Thyroid gland (tissue), 4 donors: Measurements from ENCODE around the gene TTLL10. TPM values are rescaled to one million over a fixed set of nuclear protein-coding genes. Genes with fewer than 3 reads are reported as not detected.

ENCODE experiments used
- DNase-seq, 2 donors: peaks; one replicate each; pipeline ENCODE4 v3.0.0-alpha.2; 2019
- H3K27ac ChIP-seq, 3 donors: fragments of 200-600 bp; sonication (generic); 1 replicate in 2 of 3; 2 replicates in 1 of 3; pipeline ENCODE4 v1.5.1; 2016 to 2019; ENCODE audit warnings: mild to moderate bottlenecking in 1 of 3, moderate library complexity in 1 of 3
- H3K27me3 ChIP-seq: fragments of 200-600 bp; sonication (generic); one replicate; pipeline ENCODE4 v1.5.1; 2019
- H3K36me3 ChIP-seq, 2 donors: fragments of 200-600 bp; sonication (generic); one replicate each; pipeline ENCODE4 v1.5.1; 2016 to 2019
- H3K4me1 ChIP-seq, 2 donors: fragments of 200-600 bp; sonication (generic); one replicate each; pipeline ENCODE4 v1.5.1; 2017 to 2019
- H3K4me3 ChIP-seq, 3 donors: fragments of 200-600 bp; sonication (generic); replicated peaks in 1 of 3; 1 replicate in 2 of 3; 2 replicates in 1 of 3; pipeline ENCODE4 v1.5.1; 2016; ENCODE audit warnings: mild to moderate bottlenecking in 1 of 3
- H3K9me3 ChIP-seq: fragments of 200-600 bp; sonication (generic); one replicate; pipeline ENCODE4 v1.5.1; 2017
- CTCF ChIP-seq, 6 experiments: fragments of 200-600 bp in 3 of 6; fragments of 450-650 bp in 3 of 6; sonication (generic) in 3 of 6; IDR thresholded peaks; one replicate each; pipeline ENCODE4 v1.5.1; 2016 to 2019; ENCODE audit warnings: antibody characterized with exemption in 6 of 6, mild to moderate bottlenecking in 2 of 6, inconsistent platforms in 1 of 6, moderate library complexity in 1 of 6
- POLR2A ChIP-seq, 2 donors: fragments of 450-650 bp; IDR thresholded peaks; one replicate each; pipeline ENCODE4 v1.6.1; 2017; ENCODE audit warnings: antibody characterized with exemption in 2 of 2, mild to moderate bottlenecking in 2 of 2, moderate library complexity in 1 of 2
- WGBS, 2 donors: methylation state at CpG; one replicate each; pipeline ENCODE4 v1.1.5; 2017; 5-methylcytosine and 5-hydroxymethylcytosine counted together
- intact Hi-C: fragments of 100-400 bp; cut with DNase I; formaldehyde crosslinking; loops from one replicate; pipeline ENCODE4 v1.15.1; 2023
- total RNA-seq, 4 donors: library from RNA; depleted of rRNA; stranded (reverse); fragments of >200 nt; gene quantifications; one replicate each; pipeline ENCODE4 v1.2.3, GENCODE V29; 2016

TTLL10 gene
- total RNA-seq, 4 donors from 2014 or later, result 0.13 to 0.29 TPM; not detected in 2

- Histone ChIP-seq H3K4me3 (no peak overlapping the region), H3K4me1 (peaks cover 8 to 20% of the 10 kb centered on the region in 2 donors), H3K27me3 (no peaks in the 10 kb centered on the region), H3K36me3 (no peaks in the 10 kb centered on the region), H3K9me3 (no peaks in the 10 kb centered on the region), H3K27ac (no peak overlapping the region)
- intact Hi-C loops, result no loop called here
- TF ChIP-seq CTCF (IDR thresholded peaks at IDR 0.05), result no peak
- TF ChIP-seq POLR2A (IDR thresholded peaks at IDR 0.05), result no peak
- 44% methylated on average over 5 of the region's 48 CpGs; no CpG with 5 or more reads in 1 of the 2 donors for WGBS, 2 donors
- DNase-seq, result peak in 1 of 2 donors; percentile 18
Measured at GRCh38 chr1:1237874-1238701, 64.4 kb downstream of the TTLL10 start.

- H3K9me3 ChIP-seq, result no peaks in the 10 kb centered on the region
- no peaks in the 10 kb centered on the region for H3K27me3 ChIP-seq
- no peak for DNase-seq
- intact Hi-C loops, result no loop called here
- no CpG with 5 or more reads among the region's 19 CpGs for WGBS, 2 donors
- no peak overlapping the region for H3K4me3 ChIP-seq
- no peaks in the 10 kb centered on the region for H3K36me3 ChIP-seq
- H3K4me1 ChIP-seq, result peaks cover 8 to 16% of the 10 kb centered on the region in 2 donors
- H3K27ac ChIP-seq, result no peak overlapping the region
- no peak for TF ChIP-seq CTCF (IDR thresholded peaks at IDR 0.05)
- no peak for TF ChIP-seq POLR2A (IDR thresholded peaks at IDR 0.05)
Measured at GRCh38 chr1:1238702-1239178, 65.1 kb downstream of the TTLL10 start.

- Histone ChIP-seq H3K9me3 (no peaks in the 10 kb centered on the region), H3K27me3 (no peaks in the 10 kb centered on the region), H3K27ac (no peak overlapping the region), H3K36me3 (no peaks in the 10 kb centered on the region), H3K4me1 (peaks cover 8 to 16% of the 10 kb centered on the region in 2 donors), H3K4me3 (no peak overlapping the region)
- DNase-seq, result no peak
- 90% methylated on average over 2 of the region's 15 CpGs; no CpG with 5 or more reads in 1 of the 2 donors for WGBS, 2 donors
- intact Hi-C loops, result no loop called here
- no peak for TF ChIP-seq CTCF (IDR thresholded peaks at IDR 0.05)
- no peak for TF ChIP-seq POLR2A (IDR thresholded peaks at IDR 0.05)
Measured at GRCh38 chr1:1239227-1239613, 65.5 kb downstream of the TTLL10 start.

- intact Hi-C loops, result no loop called here
- H3K4me1 ChIP-seq, result peaks cover 8 to 16% of the 10 kb centered on the region in 2 donors
- DNase-seq, result no peak
- no peak overlapping the region for H3K4me3 ChIP-seq
- no peaks in the 10 kb centered on the region for H3K36me3 ChIP-seq
- no peaks in the 10 kb centered on the region for H3K27me3 ChIP-seq
- no peak overlapping the region for H3K27ac ChIP-seq
- 52% methylated on average over 5 of the region's 30 CpGs; no CpG with 5 or more reads in 1 of the 2 donors for WGBS, 2 donors
- TF ChIP-seq CTCF (IDR thresholded peaks at IDR 0.05) (no peak), POLR2A (IDR thresholded peaks at IDR 0.05) (no peak)
- H3K9me3 ChIP-seq, result no peaks in the 10 kb centered on the region
Measured at GRCh38 chr1:1239614-1240347, 66.1 kb downstream of the TTLL10 start.
